SK-N-SH (cell line): ENCODE measurements around the gene CNTD1. TPM values are rescaled to one million over a fixed set of nuclear protein-coding genes. Genes with fewer than 3 reads are reported as not detected.

Experiments used
- CTCF ChIA-PET: fragments of 300-600, 350-600 bp; formaldehyde crosslinking; extraction: SDS; loops from one replicate; lab custom pipeline; 2021; lab: Yijun Ruan, JAX
- POLR2A ChIA-PET: fragments of 350-600 bp; sonication (Branson Sonifier 250); formaldehyde crosslinking; extraction: SDS; loops from one replicate; lab custom pipeline; 2020; ENCODE audit warnings: antibody characterized with exemption, inconsistent platforms; lab: Yijun Ruan, JAX
- DNase-seq: peaks from one replicate; pipeline ENCODE4 v3.0.0; 2012
- H2AFZ ChIP-seq: fragments of 200-600 bp; sonication (generic); 2 replicates; pipeline ENCODE4 v1.8.1; 2016; ENCODE audit warnings: antibody characterized with exemption, mild to moderate bottlenecking, low read depth
- H3F3A ChIP-seq: fragments of 200-600 bp; sonication (generic); replicated peaks from 2 replicates; pipeline ENCODE3; 2016; ENCODE audit warnings: antibody characterized with exemption, mild to moderate bottlenecking; ENCODE audit not compliant: insufficient read depth
- H3K27ac ChIP-seq, 2 experiments: fragments of 200-500 bp in 1 of 2; fragments of 200-600 bp in 1 of 2; sonication (Bioruptor generic) in 1 of 2; sonication (generic), shearing (Covaris generic) in 1 of 2; 2 replicates each; pipeline versions ENCODE4 v1.5.1 to v1.6.1; 2014 to 2016; ENCODE audit warnings: low read depth in 2 of 2, inconsistent platforms in 1 of 2, low read length in 1 of 2, mild to moderate bottlenecking in 1 of 2, mixed read lengths in 1 of 2
- H3K27me3 ChIP-seq: fragments of 200-600 bp; sonication (generic), shearing (Covaris generic); 2 replicates; pipeline ENCODE4 v1.6.1; 2016; ENCODE audit warnings: mixed run types; ENCODE audit not compliant: insufficient read depth
- H3K36me3 ChIP-seq, 2 experiments: fragments of 200-500 bp in 1 of 2; fragments of 200-600 bp in 1 of 2; sonication (Bioruptor generic) in 1 of 2; sonication (generic) in 1 of 2; replicated peaks in 1 of 2; 2 replicates each; pipeline versions ENCODE3 to v1.5.1; 2014 to 2016; ENCODE audit warnings: low read length in 1 of 2, mild to moderate bottlenecking in 1 of 2; ENCODE audit not compliant: insufficient read depth in 2 of 2, control insufficient read depth in 1 of 2
- H3K4me1 ChIP-seq, 2 experiments: fragments of 200-500 bp in 1 of 2; fragments of 200-600 bp in 1 of 2; sonication (Bioruptor generic) in 1 of 2; sonication (generic), shearing (Covaris generic) in 1 of 2; 2 replicates each; pipeline versions ENCODE4 v1.5.1 to v1.6.1; 2014 to 2016; ENCODE audit warnings: low read depth in 1 of 2, low read length in 1 of 2, mixed run types in 1 of 2; ENCODE audit not compliant: insufficient read depth in 2 of 2, control insufficient read depth in 1 of 2
- H3K4me2 ChIP-seq: fragments of 200-600 bp; sonication (generic), shearing (Covaris generic); 2 replicates; pipeline ENCODE4 v1.6.1; 2017; ENCODE audit warnings: mixed run types
- H3K4me3 ChIP-seq, 2 experiments: fragments of 200-500 bp in 1 of 2; fragments of 200-600 bp in 1 of 2; sonication (Bioruptor generic) in 1 of 2; sonication (generic), shearing (Covaris generic) in 1 of 2; 2 replicates each; pipeline versions ENCODE4 v1.5.1 to v1.8.1; 2014 to 2016; ENCODE audit warnings: low read depth in 2 of 2, inconsistent platforms in 1 of 2, low read length in 1 of 2, mild to moderate bottlenecking in 1 of 2, mixed read lengths in 1 of 2, moderate library complexity in 1 of 2
- H3K79me2 ChIP-seq: fragments of 200-600 bp; sonication (generic); 2 replicates; pipeline ENCODE4 v1.8.1; 2017; ENCODE audit warnings: mild to moderate bottlenecking; ENCODE audit not compliant: insufficient read depth
- H3K9ac ChIP-seq: fragments of 200-600 bp; sonication (generic); 2 replicates; pipeline ENCODE4 v1.6.1; 2017; ENCODE audit warnings: mixed run types
- H3K9me2 ChIP-seq: fragments of 200-600 bp; sonication (generic); 2 replicates; pipeline ENCODE4 v1.6.1; 2017; ENCODE audit warnings: mixed run types
- H3K9me3 ChIP-seq: fragments of 200-600 bp; sonication (generic); 2 replicates; pipeline ENCODE4 v1.6.1; 2017; ENCODE audit warnings: mixed run types, mild to moderate bottlenecking, moderate library complexity
- H4K20me1 ChIP-seq: fragments of 200-600 bp; sonication (generic); 2 replicates; pipeline ENCODE4 v1.6.1; 2017; ENCODE audit warnings: mild to moderate bottlenecking, mixed run types; ENCODE audit not compliant: insufficient read depth
- CTCF ChIP-seq: fragments of 200-600 bp; sonication (generic); IDR thresholded peaks from 2 replicates; pipeline ENCODE4 v1.6.1; 2017; ENCODE audit warnings: antibody characterized with exemption, mild to moderate bottlenecking, moderate library complexity
- ELF1 ChIP-seq: IDR thresholded peaks from 2 replicates; pipeline ENCODE4 v1.4.0; 2012
- EP300 ChIP-seq, 2 experiments: IDR thresholded peaks; 2 replicates each; pipeline versions ENCODE4 v1.4.0 to v1.6.1; 2012; ENCODE audit warnings: borderline replicate concordance in 1 of 2, low read depth in 1 of 2, low read length in 1 of 2
- EZH2phosphoT487 ChIP-seq: fragments of 200-600 bp; sonication (generic); IDR thresholded peaks from 2 replicates; pipeline ENCODE4 v1.6.1; 2017; ENCODE audit warnings: low read depth, mixed run types, mild to moderate bottlenecking, antibody characterized with exemption, moderate library complexity, borderline replicate concordance
- FOSL2 ChIP-seq: IDR thresholded peaks from 2 replicates; pipeline ENCODE4 v1.4.0; 2012; ENCODE audit warnings: low read depth, mild to moderate bottlenecking, moderate library complexity, borderline replicate concordance
- FOXJ3 ChIP-seq: sonication (generic); formaldehyde crosslinking; IDR thresholded peaks from 2 replicates; pipeline ENCODE4 v1.5.1; 2020; ENCODE audit warnings: mild to moderate bottlenecking, missing genetic modification reagents
- IRF3 ChIP-seq: fragments of 150-350 bp; IDR thresholded peaks from 2 replicates; pipeline ENCODE4 v1.6.1; 2016; ENCODE audit warnings: mild to moderate bottlenecking, low read depth, low read length
- JUND ChIP-seq: IDR thresholded peaks from 2 replicates; pipeline ENCODE4 v1.4.0; 2012
- MAX ChIP-seq: IDR thresholded peaks from 2 replicates; pipeline ENCODE4 v1.4.0; 2012; ENCODE audit warnings: low read depth
- MEF2A ChIP-seq: IDR thresholded peaks from 2 replicates; pipeline ENCODE4 v1.4.0; 2012; ENCODE audit warnings: low read depth, borderline replicate concordance
- MXI1 ChIP-seq: IDR thresholded peaks from 2 replicates; pipeline ENCODE4 v1.6.1; 2012; ENCODE audit warnings: mild to moderate bottlenecking, low read depth, low read length, improper control_type of control experiment
- NFIC ChIP-seq: IDR thresholded peaks from 2 replicates; pipeline ENCODE4 v1.4.0; 2012; ENCODE audit warnings: borderline replicate concordance
- PBX3 ChIP-seq: IDR thresholded peaks from 2 replicates; pipeline ENCODE4; 2012
- POLR2AphosphoS5 ChIP-seq: IDR thresholded peaks from 2 replicates; pipeline ENCODE4 v1.6.1; 2012; ENCODE audit warnings: low read depth, low read length
- RFX5 ChIP-seq: IDR thresholded peaks from 2 replicates; pipeline ENCODE4 v1.6.1; 2012; ENCODE audit warnings: mild to moderate bottlenecking, improper control_type of control experiment, low read length
- SIN3A ChIP-seq: IDR thresholded peaks from 2 replicates; pipeline ENCODE4 v1.6.1; 2012; ENCODE audit warnings: low read depth, mild to moderate bottlenecking, low read length, moderate library complexity, borderline replicate concordance
- SMC3 ChIP-seq: IDR thresholded peaks from 2 replicates; pipeline ENCODE4 v1.6.1; 2012; ENCODE audit warnings: low read depth, low read length, improper control_type of control experiment
- TCF12 ChIP-seq: IDR thresholded peaks from 2 replicates; pipeline ENCODE4 v1.4.0; 2012
- TEAD4 ChIP-seq: IDR thresholded peaks from 2 replicates; pipeline ENCODE4 v1.4.0; 2012; ENCODE audit warnings: mild to moderate bottlenecking, borderline replicate concordance; ENCODE audit not compliant: insufficient read depth
- USF1 ChIP-seq: IDR thresholded peaks from 2 replicates; pipeline ENCODE4 v1.4.0; 2012; ENCODE audit warnings: low read depth, borderline replicate concordance
- USF2 ChIP-seq: fragments of 150-350 bp; IDR thresholded peaks from 2 replicates; pipeline ENCODE4 v1.6.1; 2017; ENCODE audit warnings: antibody characterized with exemption, low read length, low read depth, borderline replicate concordance
- WGBS: methylation state at CpG from one replicate; pipeline ENCODE4 v1.1.6; 2017; ENCODE audit warnings: low lambda C conversion rate; 5-methylcytosine and 5-hydroxymethylcytosine counted together
- polyA plus RNA-seq, 3 experiments: library from polyadenylated mRNA; depleted of rRNA; stranded (reverse); fragments of >200 nt; gene quantifications; 2 replicates each; pipeline ENCODE4 v1.2.3, GENCODE V29; 2012

Gene CNTD1
- polyA plus RNA-seq, 1 of the 3 experiments (the other 2 are of a cell fraction) = not detected

GRCh38 chr17:42774066-42774745, 24.5 kb upstream of the CNTD1 start:
- POLR2A ChIA-PET = interaction anchor here (1.3 to 1.9 kb wide), 6 partner anchors 8 to 238 kb away, joined by 3 to 17 read pairs (median 6); partner anchors contain the start of genes CNTD1, COA3, NAGLU and PSMC3IP
- CTCF ChIA-PET = interaction anchor here (1.2 to 4.0 kb wide), 5 partner anchors 8 to 107 kb away, joined by 3 to 48 read pairs (median 3); partner anchors contain the start of gene RAMP2
- WGBS = 46% methylated on average over 3 of the region's 3 CpGs
- Histone ChIP-seq H3K36me3 (peaks cover 16 to 44% of the 10 kb centered on the region in 2 experiments), H3K9me2 (no peaks in the 10 kb centered on the region), H2AFZ (no peak overlapping the region), H3K4me3 (peak overlapping the region; percentile 73 to 98), H3K4me2 (peak overlapping the region; percentile 99), H3K27me3 (no peaks in the 10 kb centered on the region), H3K9ac (peak overlapping the region; percentile 94), H3K27ac (peak overlapping the region in 1 of 2 experiments; percentile 90; a peak in 2 of 4 replicates), H3K4me1 (peaks cover 3 to 15% of the 10 kb centered on the region in 2 experiments; a peak in 2 of 4 replicates), H3K9me3 (no peaks in the 10 kb centered on the region), H3K79me2 (peaks cover 32% of the 10 kb centered on the region), H3F3A (peaks cover 29% of the 10 kb centered on the region), H4K20me1 (no peaks in the 10 kb centered on the region)
- DNase-seq = no peak
- TF ChIP-seq CTCF (no peak), SMC3 (no peak), TCF12 (no peak; the same call in 1 of the 2 replicates), NFIC (no peak), MXI1 (no peak), RFX5 (no peak), EZH2phosphoT487 (no peak), POLR2AphosphoS5 (no peak), JUND (peak; percentile 62; the same call in 1 of the 2 replicates), MAX (no peak), MEF2A (no peak), TEAD4 (no peak), PBX3 (peak; percentile 28; the same call in 1 of the 2 replicates), IRF3 (no peak), FOSL2 (peak; percentile 38; the same call in 1 of the 2 replicates), SIN3A (no peak), ELF1 (no peak), EP300 (IDR thresholded peaks at IDR 0.05; ENCODE audit: borderline replicate concordance in 1 of 2, low read depth in 1 of 2, low read length in 1 of 2) (no peak), FOXJ3 (CRISPR knock-in tag) (no peak), USF2 (no peak), USF1 (no peak)
